OCI-LY1 (cell line): ENCODE results near the gene BDKRB1.

Experiments
- EZH2 ChIP-seq: fragments of 200-600 bp; sonication (generic), shearing (Covaris generic); IDR thresholded peaks from 2 replicates; pipeline ENCODE4 v1.8.0; 2017; ENCODE audit warnings: borderline replicate concordance, mixed run types, mild to moderate bottlenecking, antibody characterized with exemption, low read length, moderate library complexity, mixed read lengths
- TF ChIP-seq, protein P1 (sequence below): fragments of 200-600 bp; sonication (generic), shearing (Covaris generic); IDR thresholded peaks from 2 replicates; pipeline ENCODE4 v1.5.1; 2017; ENCODE audit warnings: mild to moderate bottlenecking, antibody characterized with exemption, low read length, moderate library complexity, mixed read lengths

- TF ChIP-seq, protein P1, sequence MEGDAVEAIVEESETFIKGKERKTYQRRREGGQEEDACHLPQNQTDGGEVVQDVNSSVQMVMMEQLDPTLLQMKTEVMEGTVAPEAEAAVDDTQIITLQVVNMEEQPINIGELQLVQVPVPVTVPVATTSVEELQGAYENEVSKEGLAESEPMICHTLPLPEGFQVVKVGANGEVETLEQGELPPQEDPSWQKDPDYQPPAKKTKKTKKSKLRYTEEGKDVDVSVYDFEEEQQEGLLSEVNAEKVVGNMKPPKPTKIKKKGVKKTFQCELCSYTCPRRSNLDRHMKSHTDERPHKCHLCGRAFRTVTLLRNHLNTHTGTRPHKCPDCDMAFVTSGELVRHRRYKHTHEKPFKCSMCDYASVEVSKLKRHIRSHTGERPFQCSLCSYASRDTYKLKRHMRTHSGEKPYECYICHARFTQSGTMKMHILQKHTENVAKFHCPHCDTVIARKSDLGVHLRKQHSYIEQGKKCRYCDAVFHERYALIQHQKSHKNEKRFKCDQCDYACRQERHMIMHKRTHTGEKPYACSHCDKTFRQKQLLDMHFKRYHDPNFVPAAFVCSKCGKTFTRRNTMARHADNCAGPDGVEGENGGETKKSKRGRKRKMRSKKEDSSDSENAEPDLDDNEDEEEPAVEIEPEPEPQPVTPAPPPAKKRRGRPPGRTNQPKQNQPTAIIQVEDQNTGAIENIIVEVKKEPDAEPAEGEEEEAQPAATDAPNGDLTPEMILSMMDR = no peak
- TF ChIP-seq EZH2 = no peak
These were observed 1.3 kb upstream of the BDKRB1 start for GRCh38 chr14:96254687-96255086.
